ENCODE results near the gene DNMT3L. TPM values are rescaled to one million over a fixed set of nuclear protein-coding genes. Genes with fewer than 3 reads are reported as not detected.
"Not testable (repeated sequence)": the region's sequence is repeated elsewhere in the genome, so short reads cannot be mapped to it uniquely, and the experiment has no call there.

Gene DNMT3L
- total and polyA plus RNA-seq, 8 donors = not detected

GRCh38 chr21:44259082-44259705, 2.5 kb downstream of the DNMT3L start:
- 76 to 90% (median 88%) methylated on average over 22 of the region's 22 CpGs for WGBS, 5 donors
- Histone ChIP-seq H3K4me3 (no peak overlapping the region), H3K9me3 (peaks cover 0 to 7% (median 1%) of the 10 kb centered on the region in 4 donors), H3K27me3 (peaks cover 0 to 29% (median 0%) of the 10 kb centered on the region in 3 donors), H3K27ac (no peak overlapping the region), H3K36me3 (no peaks in the 10 kb centered on the region), H3K4me1 (no peaks in the 10 kb centered on the region)
- peak in 1 of 2 donors; percentile 1 for DNase-seq
- TF ChIP-seq EP300 (IDR thresholded peaks at IDR 0.05) (no peak), CTCF (IDR thresholded peaks at IDR 0.05) (no peak), POLR2AphosphoS5 (IDR thresholded peaks at IDR 0.05) (no peak), POLR2A (IDR thresholded peaks at IDR 0.05) (no peak)
- intact Hi-C loops (cut with DNase I; ENCODE audit: low total_unique reads) = no loop called here

- Histone ChIP-seq H3K4me1 (no peaks in the 10 kb centered on the region), H3K27me3 (peaks cover 0 to 25% (median 0%) of the 10 kb centered on the region in 3 donors), H3K27ac (no peak overlapping the region), H3K4me3 (no peak overlapping the region), H3K36me3 (no peaks in the 10 kb centered on the region), H3K9me3 (peaks cover 0 to 7% (median 1%) of the 10 kb centered on the region in 4 donors)
- TF ChIP-seq CTCF (IDR thresholded peaks at IDR 0.05) (no peak), POLR2A (IDR thresholded peaks at IDR 0.05) (no peak), EP300 (IDR thresholded peaks at IDR 0.05) (no peak), POLR2AphosphoS5 (IDR thresholded peaks at IDR 0.05) (no peak)
- WGBS, 5 donors = 88 to 92% (median 88%) methylated on average over 19 to 34 of the region's 34 CpGs
- DNase-seq = no peak
- intact Hi-C loops (cut with DNase I; ENCODE audit: low total_unique reads) = no loop called here
Measured at GRCh38 chr21:44258056-44258725, 3.5 kb downstream of the DNMT3L start.

- intact Hi-C loops (cut with DNase I; ENCODE audit: low total_unique reads) = no loop called here
- H3K4me3 ChIP-seq = no peak overlapping the region
- no peaks in the 10 kb centered on the region for H3K4me1 ChIP-seq
- H3K9me3 ChIP-seq = peaks cover 0 to 7% (median 1%) of the 10 kb centered on the region in 4 donors
- WGBS, 5 donors = 84 to 92% (median 90%) methylated on average over 11 of the region's 11 CpGs
- DNase-seq = peak in 1 of 2 donors; percentile 39
- no peaks in the 10 kb centered on the region for H3K36me3 ChIP-seq
- TF ChIP-seq CTCF (IDR thresholded peaks at IDR 0.05) (no peak), POLR2AphosphoS5 (IDR thresholded peaks at IDR 0.05) (no peak), EP300 (IDR thresholded peaks at IDR 0.05) (no peak)
- H3K27me3 ChIP-seq = peaks cover 0 to 12% (median 0%) of the 10 kb centered on the region in 3 donors
- no peak overlapping the region for H3K27ac ChIP-seq
Measured at GRCh38 chr21:44255511-44255981, 6.2 kb downstream of the DNMT3L start.

- H3K4me1 ChIP-seq = no peaks in the 10 kb centered on the region
- H3K27me3 ChIP-seq = peaks cover 0 to 12% (median 0%) of the 10 kb centered on the region in 3 donors
- H3K36me3 ChIP-seq = no peaks in the 10 kb centered on the region
- intact Hi-C loops (cut with DNase I; ENCODE audit: low total_unique reads) = no loop called here
- H3K4me3 ChIP-seq = no peak overlapping the region
- WGBS, 5 donors = 72 to 82% (median 78%) methylated on average over 23 to 29 of the region's 29 CpGs
- no peaks in the 10 kb centered on the region for H3K9me3 ChIP-seq
- no peak overlapping the region for H3K27ac ChIP-seq
- TF ChIP-seq CTCF (IDR thresholded peaks at IDR 0.05) (no peak), EP300 (IDR thresholded peaks at IDR 0.05) (no peak), POLR2AphosphoS5 (IDR thresholded peaks at IDR 0.05) (no peak), POLR2A (IDR thresholded peaks at IDR 0.05) (no peak)
- peak in 1 of 2 donors; percentile 3 for DNase-seq
Measured at GRCh38 chr21:44253832-44254710, 7.6 kb downstream of the DNMT3L start.

- intact Hi-C loops (cut with DNase I; ENCODE audit: low total_unique reads); H3K27me3 ChIP-seq; H3K36me3 ChIP-seq; H3K27ac ChIP-seq; DNase-seq; H3K4me1 ChIP-seq; H3K9me3 ChIP-seq; H3K4me3 ChIP-seq: not testable (repeated sequence)
- no CpG with 5 or more reads among the region's 33 CpGs for WGBS, 5 donors
Measured at GRCh38 chr21:44249204-44250037, 12.3 kb downstream of the DNMT3L start.

- H3K36me3 ChIP-seq; DNase-seq; H3K9me3 ChIP-seq; H3K4me1 ChIP-seq; H3K27me3 ChIP-seq; H3K27ac ChIP-seq; H3K4me3 ChIP-seq; intact Hi-C loops (cut with DNase I; ENCODE audit: low total_unique reads): not testable (repeated sequence)
- no CpG with 5 or more reads among the region's 17 CpGs for WGBS, 5 donors
Measured at GRCh38 chr21:44247904-44248303, 13.8 kb downstream of the DNMT3L start.

Data from stomach (tissue), 9 donors.